Neural cell (in vitro differentiated cells): ENCODE data around the gene DARS1. TPM values are rescaled to one million over a fixed set of nuclear protein-coding genes. Genes with fewer than 3 reads are reported as not detected.

Experiments used
- H2AFZ ChIP-seq: fragments of 200-600, 300-800 bp; sonication (generic), shearing (Covaris generic); 2 replicates; pipeline ENCODE4 v1.6.0; 2014; ENCODE audit warnings: low read depth, mild to moderate bottlenecking, antibody characterized with exemption, low read length, moderate library complexity
- H3F3A ChIP-seq: fragments of 200-600 bp; shearing (Covaris generic); 2 replicates; pipeline ENCODE4 v1.6.1; 2016; ENCODE audit warnings: mild to moderate bottlenecking, moderate library complexity, mixed read lengths, antibody characterized with exemption, low read length; ENCODE audit not compliant: insufficient read depth, poor library complexity, severe bottlenecking
- H3K27ac ChIP-seq: fragments of 200-600, 300-800 bp; sonication (generic), shearing (Covaris generic); 2 replicates; pipeline ENCODE4 v1.5.1; 2014; ENCODE audit warnings: mild to moderate bottlenecking, low read length, moderate library complexity
- H3K27me3 ChIP-seq: fragments of 300-800, 200-600 bp; sonication (generic), shearing (Covaris generic); 2 replicates; pipeline ENCODE4 v1.6.0; 2014; ENCODE audit warnings: mild to moderate bottlenecking, low read depth, low read length, moderate library complexity; ENCODE audit not compliant: insufficient read depth
- H3K36me3 ChIP-seq: fragments of 300-800, 200-600 bp; sonication (generic), shearing (Covaris generic); 2 replicates; pipeline ENCODE4 v1.5.1; 2014; ENCODE audit warnings: mild to moderate bottlenecking, antibody characterized with exemption, low read length, moderate library complexity; ENCODE audit not compliant: insufficient read depth
- H3K4me2 ChIP-seq: fragments of 300-800, 200-600 bp; sonication (generic), shearing (Covaris generic); 2 replicates; pipeline ENCODE4 v1.6.0; 2014; ENCODE audit warnings: mild to moderate bottlenecking, low read length
- H3K4me3 ChIP-seq: fragments of 300-800, 200-600 bp; sonication (generic), shearing (Covaris generic); 2 replicates; pipeline ENCODE4 v1.5.1; 2014; ENCODE audit warnings: mild to moderate bottlenecking, low read length, moderate library complexity
- H3K79me2 ChIP-seq: fragments of 200-600 bp; shearing (Covaris generic); replicated peaks from 2 replicates; pipeline ENCODE4 v1.6.0; 2014; ENCODE audit warnings: mild to moderate bottlenecking, low read length, moderate library complexity; ENCODE audit not compliant: insufficient read depth
- H3K9ac ChIP-seq: fragments of 300-800, 200-600 bp; sonication (generic), shearing (Covaris generic); 2 replicates; pipeline ENCODE4 v1.6.1; 2016; ENCODE audit warnings: mild to moderate bottlenecking, low read length, mixed read lengths
- H3K9me2 ChIP-seq: fragments of 200-600 bp; shearing (Covaris generic); 2 replicates; pipeline ENCODE4 v1.6.1; 2016; ENCODE audit warnings: mild to moderate bottlenecking, low read length, mixed read lengths; ENCODE audit not compliant: insufficient read depth
- H3K9me3 ChIP-seq: fragments of 200-600, 300-800 bp; sonication (generic), shearing (Covaris generic); 2 replicates; pipeline ENCODE4 v1.6.1; 2016; ENCODE audit warnings: mild to moderate bottlenecking, mixed run types, low read length, moderate library complexity, mixed read lengths
- H4K20me1 ChIP-seq: fragments of 200-600 bp; shearing (Covaris generic); 2 replicates; pipeline ENCODE4 v1.6.1; 2016; ENCODE audit warnings: mild to moderate bottlenecking, mixed run types; ENCODE audit not compliant: insufficient read depth
- CTCF ChIP-seq: fragments of 450-650 bp; IDR thresholded peaks from 2 replicates; pipeline ENCODE4 v1.5.1; 2014; ENCODE audit warnings: antibody characterized with exemption, mild to moderate bottlenecking, moderate library complexity; ENCODE audit not compliant: poor library complexity, severe bottlenecking
- EP300 ChIP-seq: fragments of 450-650 bp; conservative IDR thresholded peaks from 2 replicates; pipeline ENCODE4 v1.6.1; 2014; ENCODE audit warnings: antibody characterized with exemption, mild to moderate bottlenecking, moderate library complexity; ENCODE audit not compliant: poor library complexity, severe bottlenecking
- EZH2 ChIP-seq: fragments of 200-600, 300-800 bp; shearing (Covaris generic), sonication (generic); IDR thresholded peaks from 2 replicates; pipeline ENCODE4 v1.6.1; 2014; ENCODE audit warnings: antibody characterized with exemption, low read length, borderline replicate concordance, mild to moderate bottlenecking; ENCODE audit not compliant: insufficient read depth, poor library complexity, severe bottlenecking
- MXI1 ChIP-seq: fragments of 450-650 bp; conservative IDR thresholded peaks from 2 replicates; pipeline ENCODE4 v1.6.1; 2014; ENCODE audit warnings: antibody characterized with exemption, mild to moderate bottlenecking; ENCODE audit not compliant: poor library complexity, severe bottlenecking
- POLR2AphosphoS5 ChIP-seq: IDR thresholded peaks from 2 replicates; pipeline ENCODE4 v1.6.1; 2012
- RAD21 ChIP-seq: fragments of 450-650 bp; conservative IDR thresholded peaks from 2 replicates; pipeline ENCODE4 v1.6.1; 2014; ENCODE audit warnings: antibody characterized with exemption, mild to moderate bottlenecking, moderate library complexity
- REST ChIP-seq: IDR thresholded peaks from 2 replicates; pipeline ENCODE4 v1.6.1; 2012; ENCODE audit warnings: borderline replicate concordance
- SMC3 ChIP-seq: fragments of 450-650 bp; conservative IDR thresholded peaks from 2 replicates; pipeline ENCODE4 v1.6.1; 2014; ENCODE audit warnings: antibody characterized with exemption, mild to moderate bottlenecking, moderate library complexity; ENCODE audit not compliant: poor library complexity
- TAF1 ChIP-seq: IDR thresholded peaks from 2 replicates; pipeline ENCODE4 v1.6.1; 2012; ENCODE audit warnings: low read depth
- polyA plus RNA-seq: library from polyadenylated mRNA; depleted of rRNA; stranded (reverse); fragments of >200 nt; gene quantifications from 2 replicates; pipeline ENCODE4 v1.2.3, GENCODE V29; 2014

DARS1 gene
- polyA plus RNA-seq, 1 donor from 2014 or later: 37.9 TPM

GRCh38 chr2:136024616-136025015 lies 39.2 kb upstream of the DARS1 start:
- Histone ChIP-seq H3K4me3 (no peak overlapping the region), H3K9me3 (no peaks in the 10 kb centered on the region), H3K79me2 (no peaks in the 10 kb centered on the region), H3K36me3 (no peaks in the 10 kb centered on the region), H3K27ac (peak overlapping the region; percentile 74), H2AFZ (no peak overlapping the region), H3K27me3 (no peaks in the 10 kb centered on the region), H3K9ac (no peak overlapping the region), H4K20me1 (no peaks in the 10 kb centered on the region), H3K9me2 (no peaks in the 10 kb centered on the region), H3F3A (peaks cover 4% of the 10 kb centered on the region), H3K4me2 (no peak overlapping the region)
- no peak for TF ChIP-seq CTCF
- TF ChIP-seq SMC3: no peak
- no peak for TF ChIP-seq TAF1
- no peak for TF ChIP-seq POLR2AphosphoS5
- no peak for TF ChIP-seq REST
- no peak for TF ChIP-seq EP300

GRCh38 chr2:136024185-136024584 lies 38.8 kb upstream of the DARS1 start:
- Histone ChIP-seq H3K4me3 (no peak overlapping the region), H3K27me3 (no peaks in the 10 kb centered on the region), H2AFZ (no peak overlapping the region), H4K20me1 (no peaks in the 10 kb centered on the region), H3K9me2 (no peaks in the 10 kb centered on the region), H3K79me2 (no peaks in the 10 kb centered on the region), H3K9me3 (no peaks in the 10 kb centered on the region), H3K36me3 (no peaks in the 10 kb centered on the region), H3F3A (peaks cover 4% of the 10 kb centered on the region), H3K4me2 (no peak overlapping the region), H3K9ac (no peak overlapping the region), H3K27ac (no peak overlapping the region)
- TF ChIP-seq RAD21 (no peak), MXI1 (no peak), EP300 (no peak), POLR2AphosphoS5 (no peak), CTCF (no peak), EZH2 (no peak), REST (no peak), TAF1 (no peak)
